Endodermal cell (in vitro differentiated cells): Measurements from ENCODE around the gene KLHDC10. TPM values are rescaled to one million over a fixed set of nuclear protein-coding genes. Genes with fewer than 3 reads are reported as not detected.

Source experiments
- DNase-seq: peaks from one replicate; pipeline ENCODE4 v3.0.0-alpha.2; 2017
- H3K27ac ChIP-seq: 2 replicates; pipeline ENCODE4 v1.5.1; 2013; ENCODE audit warnings: mild to moderate bottlenecking, low read depth, low read length, moderate library complexity
- H3K27me3 ChIP-seq: 2 replicates; pipeline ENCODE4 v1.6.1; 2013; ENCODE audit warnings: mild to moderate bottlenecking, low read length, moderate library complexity; ENCODE audit not compliant: insufficient read depth, control insufficient read depth, poor library complexity, severe bottlenecking
- H3K36me3 ChIP-seq: 2 replicates; pipeline ENCODE4 v1.7.0; 2013; ENCODE audit warnings: mild to moderate bottlenecking, low read length, moderate library complexity; ENCODE audit not compliant: control insufficient read depth, insufficient read depth
- H3K4me1 ChIP-seq: one replicate; pipeline ENCODE4 v1.7.0; 2013; ENCODE audit warnings: low read length; ENCODE audit not compliant: control insufficient read depth, insufficient read depth
- H3K4me3 ChIP-seq: 2 replicates; pipeline ENCODE4 v1.5.1; 2013; ENCODE audit warnings: mild to moderate bottlenecking, low read length, moderate library complexity
- H3K9ac ChIP-seq: 2 replicates; pipeline ENCODE4 v1.6.1; 2013; ENCODE audit warnings: mild to moderate bottlenecking, low read length, moderate library complexity; ENCODE audit not compliant: poor library complexity, severe bottlenecking; ENCODE audit errors: extremely low read depth
- H3K9me3 ChIP-seq: 2 replicates; pipeline ENCODE4 v1.6.1; 2013; ENCODE audit warnings: mild to moderate bottlenecking, low read length, moderate library complexity; ENCODE audit not compliant: control insufficient read depth
- H3K27ac Mint-ChIP-seq: 2 replicates; pipeline ENCODE4 v1.8.0; 2020; ENCODE audit warnings: mixed read lengths
- H3K27me3 Mint-ChIP-seq: 2 replicates; pipeline ENCODE4 v1.8.0; 2021; ENCODE audit warnings: mild to moderate bottlenecking, mixed read lengths; ENCODE audit not compliant: insufficient read depth
- H3K36me3 Mint-ChIP-seq: 2 replicates; pipeline ENCODE4 v1.8.0; 2020; ENCODE audit warnings: low read depth, mixed read lengths
- H3K4me1 Mint-ChIP-seq: 2 replicates; pipeline ENCODE4 v1.8.0; 2020; ENCODE audit warnings: mixed read lengths
- H3K4me3 Mint-ChIP-seq: 2 replicates; pipeline ENCODE4 v1.8.0; 2020; ENCODE audit warnings: mild to moderate bottlenecking, moderate library complexity, mixed read lengths
- H3K9me3 Mint-ChIP-seq: 2 replicates; pipeline ENCODE4 v1.8.0; 2020; ENCODE audit warnings: mild to moderate bottlenecking, mixed read lengths
- CTCF ChIP-seq: fragments of 200-600 bp; sonication (generic); conservative IDR thresholded peaks from 2 replicates; pipeline ENCODE4 v1.5.0; 2021; ENCODE audit warnings: antibody characterized with exemption, mild to moderate bottlenecking
- WGBS, 2 experiments: methylation state at CpG; one replicate each; pipeline versions ENCODE4 v1.1.5 to v1.1.7; 2013; ENCODE audit warnings: missing lambda C conversion rate in 2 of 2, mixed read lengths in 1 of 2; ENCODE audit not compliant: insufficient coverage in 1 of 2, insufficient read length in 1 of 2; 5-methylcytosine and 5-hydroxymethylcytosine counted together
- total RNA-seq, 2 donors: library from RNA; stranded (reverse); fragmentation: NEBNext Ultra II Directional in 1 of 2; extraction: Animal tissue kit (Norgen Biotek cat#: 25700) in 1 of 2; gene quantifications; 2 replicates in 1 of 2; 3 replicates in 1 of 2; pipeline ENCODE4 v1.2.1, GENCODE V29; 2021

KLHDC10 gene
- total RNA-seq, 2 donors from 2014 or later, result 20.6 to 22.2 TPM

GRCh38 chr7:130096243-130096827, 26.0 kb downstream of the KLHDC10 start:
- Histone ChIP-seq H3K27ac (no peak overlapping the region), H3K9me3 (no peaks in the 10 kb centered on the region), H3K36me3 (no peaks in the 10 kb centered on the region), H3K27me3 (no peaks in the 10 kb centered on the region), H3K4me1 (no peaks in the 10 kb centered on the region), H3K4me3 (no peak overlapping the region), H3K9ac (no peak overlapping the region)
- no peaks in the 10 kb centered on the region for H3K9me3 Mint-ChIP-seq
- H3K36me3 Mint-ChIP-seq, result no peaks in the 10 kb centered on the region
- no peak for DNase-seq
- no peaks in the 10 kb centered on the region for H3K27me3 Mint-ChIP-seq
- H3K4me1 Mint-ChIP-seq, result peaks cover 6% of the 10 kb centered on the region
- H3K4me3 Mint-ChIP-seq, result no peak overlapping the region
- 91 to 95% methylated on average over 2 to 3 of the region's 4 CpGs for WGBS, 2 experiments
- no peak for TF ChIP-seq CTCF
- H3K27ac Mint-ChIP-seq, result no peak overlapping the region

GRCh38 chr7:130099331-130099730, 29.0 kb downstream of the KLHDC10 start:
- H3K27ac Mint-ChIP-seq, result no peak overlapping the region
- no peaks in the 10 kb centered on the region for H3K27me3 ChIP-seq
- no peaks in the 10 kb centered on the region for H3K9me3 Mint-ChIP-seq
- no peaks in the 10 kb centered on the region for H3K9me3 ChIP-seq
- no peak overlapping the region for H3K4me3 Mint-ChIP-seq
- H3K36me3 Mint-ChIP-seq, result no peaks in the 10 kb centered on the region
- H3K4me1 Mint-ChIP-seq, result no peaks in the 10 kb centered on the region
- no peaks in the 10 kb centered on the region for H3K36me3 ChIP-seq
- TF ChIP-seq CTCF, result no peak
- H3K27ac ChIP-seq, result no peak overlapping the region
- no peak for DNase-seq
- no peak overlapping the region for H3K4me3 ChIP-seq
- H3K4me1 ChIP-seq, result no peaks in the 10 kb centered on the region
- no peak overlapping the region for H3K9ac ChIP-seq
- no peaks in the 10 kb centered on the region for H3K27me3 Mint-ChIP-seq

GRCh38 chr7:130102588-130102987, 32.3 kb downstream of the KLHDC10 start:
- H3K9me3 Mint-ChIP-seq, result no peaks in the 10 kb centered on the region
- H3K27me3 ChIP-seq, result no peaks in the 10 kb centered on the region
- 99 to 100% methylated on average over 2 to 4 of the region's 6 CpGs for WGBS, 2 experiments
- H3K27me3 Mint-ChIP-seq, result no peaks in the 10 kb centered on the region
- H3K9me3 ChIP-seq, result no peaks in the 10 kb centered on the region
- H3K4me3 Mint-ChIP-seq, result no peak overlapping the region
- no peaks in the 10 kb centered on the region for H3K4me1 ChIP-seq
- no peaks in the 10 kb centered on the region for H3K36me3 Mint-ChIP-seq
- no peak for DNase-seq
- H3K4me3 ChIP-seq, result no peak overlapping the region
- H3K27ac Mint-ChIP-seq, result no peak overlapping the region
- no peak overlapping the region for H3K9ac ChIP-seq
- H3K4me1 Mint-ChIP-seq, result no peaks in the 10 kb centered on the region
- H3K36me3 ChIP-seq, result no peaks in the 10 kb centered on the region
- TF ChIP-seq CTCF, result no peak
- H3K27ac ChIP-seq, result no peak overlapping the region
